K562 (cell line): ENCODE data around the gene TMEM120B. TPM values are rescaled to one million over a fixed set of nuclear protein-coding genes. Genes with fewer than 3 reads are reported as not detected.
"Not testable (repeated sequence)": the region's sequence is repeated elsewhere in the genome, so short reads cannot be mapped to it uniquely, and the experiment has no call there.

Source experiments
- ATAC-seq: fragments of 200-7000 bp; cut with Tn5 transposase; 3 replicates; pipeline ENCODE4 v1.9.1; 2020; ENCODE audit warnings: moderate library complexity
- BruUV-seq: library from RNA; stranded (reverse); fragments of 400-500 nt; replicated peaks from 2 replicates; lab custom pipeline; 2021; lab: Mats Ljungman, UMichigan
- CTCF ChIA-PET: fragments of 300-600 bp; formaldehyde crosslinking; extraction: SDS; loops from one replicate; lab custom pipeline; 2021; ENCODE audit warnings: low intra/inter-chr PET ratio; lab: Yijun Ruan, JAX
- POLR2A ChIA-PET: fragments of 300-600, 350-650 bp; sonication (Branson Sonifier 250); formaldehyde crosslinking; extraction: SDS; loops from one replicate; lab custom pipeline; 2021; ENCODE audit warnings: antibody characterized with exemption, inconsistent platforms; lab: Yijun Ruan, JAX
- DNase-seq, 4 experiments: peaks; one replicate each; pipeline versions ENCODE4 v3.0.0 to v3.0.0-alpha.2; 2011 to 2018; ENCODE audit warnings: low spot score in 3 of 4, mixed read lengths in 3 of 4; ENCODE audit errors: extremely low read depth in 1 of 4
- FAIRE-seq: peaks from 2 replicates; lab custom pipeline; 2011; peaks lifted over from hg19 to GRCh38; lab: Jason Lieb, UNC
- H2AFZ ChIP-seq: 2 replicates; pipeline ENCODE4 v1.6.0; 2011; ENCODE audit warnings: low read depth, low read length, control low read depth, inconsistent platforms
- H3K27ac ChIP-seq: fragments of 200-600 bp; 3 replicates; pipeline ENCODE4 v1.8.0; 2011; ENCODE audit warnings: low read depth, mild to moderate bottlenecking, control low read depth, inconsistent platforms, low read length, moderate library complexity, mixed read lengths; ENCODE audit errors: extremely low read depth
- H3K27me3 ChIP-seq, 2 experiments: fragments of 300-600 bp in 1 of 2; 2 replicates in 1 of 2; 3 replicates in 1 of 2; pipeline versions ENCODE4 v1.6.0 to v1.8.0; 2011; ENCODE audit warnings: inconsistent platforms in 2 of 2, low read length in 2 of 2, mild to moderate bottlenecking in 1 of 2, mixed read lengths in 1 of 2, moderate library complexity in 1 of 2; ENCODE audit not compliant: control insufficient read depth in 2 of 2, insufficient read depth in 2 of 2
- H3K36me3 ChIP-seq: fragments of 300-600 bp; 3 replicates; pipeline ENCODE4 v1.8.0; 2011; ENCODE audit warnings: mild to moderate bottlenecking, low read length, inconsistent platforms; ENCODE audit not compliant: control insufficient read depth, insufficient read depth
- H3K4me1 ChIP-seq, 2 experiments: fragments of 200-600 bp in 1 of 2; replicated peaks in 1 of 2; 2 replicates in 1 of 2; 3 replicates in 1 of 2; pipeline versions ENCODE4 v1.5.1 to v1.8.0; 2011; ENCODE audit warnings: inconsistent platforms in 2 of 2, low read length in 2 of 2, mild to moderate bottlenecking in 1 of 2, mixed read lengths in 1 of 2, moderate library complexity in 1 of 2; ENCODE audit not compliant: control insufficient read depth in 2 of 2, insufficient read depth in 2 of 2
- H3K4me2 ChIP-seq: 2 replicates; pipeline ENCODE4 v1.6.1; 2011; ENCODE audit warnings: low read length, control low read depth, inconsistent platforms, mixed read lengths; ENCODE audit not compliant: insufficient read depth
- H3K4me3 ChIP-seq: fragments of 200-600 bp; sonication (generic), shearing (Covaris generic); 2 replicates; pipeline ENCODE4 v1.5.1; 2016; ENCODE audit warnings: control low read depth, inconsistent platforms
- H3K79me2 ChIP-seq: fragments of 200-600 bp; 3 replicates; pipeline ENCODE4 v1.8.0; 2011; ENCODE audit warnings: low read length, inconsistent platforms; ENCODE audit not compliant: control insufficient read depth, insufficient read depth
- H3K9ac ChIP-seq, 2 experiments: 2 replicates each; pipeline versions ENCODE4 v1.6.0 to v1.6.1; 2011; ENCODE audit warnings: low read depth in 2 of 2, low read length in 2 of 2, control low read depth in 1 of 2, inconsistent platforms in 1 of 2, mild to moderate bottlenecking in 1 of 2, mixed read lengths in 1 of 2; ENCODE audit not compliant: insufficient read depth in 1 of 2
- H3K9me1 ChIP-seq: one replicate; pipeline ENCODE4 v1.6.0; 2011; ENCODE audit warnings: inconsistent platforms, mild to moderate bottlenecking, low read length, moderate library complexity; ENCODE audit not compliant: control insufficient read depth, insufficient read depth
- H3K9me3 ChIP-seq: replicated peaks from 2 replicates; pipeline ENCODE4 v1.5.1; 2011; ENCODE audit warnings: low read depth, low read length, inconsistent platforms; ENCODE audit not compliant: control insufficient read depth, insufficient read depth
- H4K20me1 ChIP-seq: replicated peaks from 2 replicates; pipeline ENCODE4 v1.6.1; 2011; ENCODE audit warnings: low read length, inconsistent platforms, mixed read lengths; ENCODE audit not compliant: control insufficient read depth, insufficient read depth
- CBFA2T2 ChIP-seq: fragments of 450-650 bp; conservative IDR thresholded peaks from 2 replicates; pipeline ENCODE4 v1.6.1; 2017; ENCODE audit warnings: mild to moderate bottlenecking
- CBFA2T3 ChIP-seq: fragments of 450-650 bp; IDR thresholded peaks from 2 replicates; pipeline ENCODE4 v1.6.1; 2017
- CEBPB ChIP-seq: fragments of 450-650 bp; IDR thresholded peaks from 2 replicates; pipeline ENCODE4 v1.6.1; 2016; ENCODE audit warnings: missing genetic modification characterization, missing compliant biosample characterization
- DPF2 ChIP-seq: fragments of 450-650 bp; IDR thresholded peaks from 2 replicates; pipeline ENCODE4 v1.6.1; 2016
- HDAC1 ChIP-seq, 2 experiments: fragments of 450-650 bp; IDR thresholded peaks; 2 replicates each; pipeline ENCODE4 v1.6.1; 2016 to 2017; ENCODE audit warnings: inconsistent platforms in 1 of 2, mild to moderate bottlenecking in 1 of 2, moderate library complexity in 1 of 2
- KDM1A ChIP-seq, 2 experiments: fragments of 450-650 bp; IDR thresholded peaks; 2 replicates each; pipeline ENCODE4 v1.6.1; 2016; ENCODE audit warnings: mild to moderate bottlenecking in 2 of 2
- NFE2 ChIP-seq: IDR thresholded peaks from 2 replicates; pipeline ENCODE4 v1.6.1; 2014; ENCODE audit warnings: antibody characterized with exemption, low read depth
- TRIM24 ChIP-seq, 2 experiments: fragments of 450-650 bp; IDR thresholded peaks; 2 replicates each; pipeline ENCODE4 v1.6.1; 2016
- WGBS: fragments of 100-300 bp; shearing (Covaris generic); methylation state at CpG from one replicate; pipeline ENCODE4 v1.1.6; 2016; ENCODE audit warnings: low coverage, mixed read lengths; ENCODE audit not compliant: insufficient coverage; ENCODE audit errors: missing lambda C conversion rate; 5-methylcytosine and 5-hydroxymethylcytosine counted together
- in situ Hi-C: fragments of 300-500 bp; cut with MboI; formaldehyde crosslinking; loops from 4 replicates; pipeline ENCODE4 v1.15.0; 2018; ENCODE audit warnings: inconsistent platforms, mixed read lengths
- intact Hi-C: fragments of 100-400 bp; cut with micrococcal nuclease; formaldehyde crosslinking; loops from 2 replicates; pipeline ENCODE4 v1.14.2; 2022
- polyA plus RNA-seq, 8 experiments: library from polyadenylated mRNA; depleted of rRNA in 4 of 8; stranded (reverse) in 5 of 8; unstranded in 3 of 8; fragments of >200 nt; fragmentation: Nextera tagmentation in 2 of 8; fragmentation: Illumina TruSeq in 1 of 8; extraction: Ambion mirVana in 2 of 8; extraction: Trizol in 1 of 8; gene quantifications; 2 replicates each; pipeline versions ENCODE4 v1.2.1 to v1.2.3, GENCODE V29; 2011 to 2014; ENCODE audit warnings: inconsistent platforms in 1 of 8, missing spikeins in 1 of 8
- total RNA-seq, 7 experiments: library from RNA; depleted of rRNA in 6 of 7; stranded (reverse); fragments of >200 nt in 6 of 7; fragmentation: Illumina TruSeq in 2 of 7; extraction: Trizol in 2 of 7; gene quantifications; 2 replicates each; pipeline versions ENCODE4 v1.2.1 to v1.2.3, GENCODE V29; 2011 to 2021; ENCODE audit warnings: low replicate concordance in 1 of 7
- TF ChIP-seq, protein P1 (sequence below): sonication (generic); formaldehyde crosslinking; IDR thresholded peaks from 2 replicates; pipeline ENCODE4 v1.8.1; 2023; ENCODE audit warnings: mild to moderate bottlenecking, missing genetic modification reagents

The TMEM120B gene
- total and polyA plus RNA-seq, 9 of the 15 experiments (the other 6 are each of a cell fraction or from before 2014, with no cell fraction given) = 1.7 to 18.6 (median 7.4) TPM

- intact Hi-C loops, in situ Hi-C loops, DNase-seq, H3K4me3 ChIP-seq, H3K27me3 ChIP-seq, FAIRE-seq, CTCF ChIA-PET, POLR2A ChIA-PET: not testable (repeated sequence)
- 64% methylated on average over 5 of the region's 5 CpGs for WGBS
- peak; percentile 82 for TF ChIP-seq CEBPB (tag)
- TF ChIP-seq KDM1A (IDR thresholded peaks at IDR 0.05) = peak; percentile 56 to 72; a peak in 3 of 4 replicates
- peak; percentile 73 for TF ChIP-seq CBFA2T3
- 0 out of 2 replicates have a peak, but pooled peaks have one; percentile 5 for TF ChIP-seq NFE2
- TF ChIP-seq HDAC1 (IDR thresholded peaks at IDR 0.05) = peak in 1 of 2 experiments; percentile 18; a peak in 1 of 4 replicates
- TF ChIP-seq DPF2 = 0 out of 2 replicates have a peak, but pooled peaks have one; percentile 44
- TF ChIP-seq, protein P1, sequence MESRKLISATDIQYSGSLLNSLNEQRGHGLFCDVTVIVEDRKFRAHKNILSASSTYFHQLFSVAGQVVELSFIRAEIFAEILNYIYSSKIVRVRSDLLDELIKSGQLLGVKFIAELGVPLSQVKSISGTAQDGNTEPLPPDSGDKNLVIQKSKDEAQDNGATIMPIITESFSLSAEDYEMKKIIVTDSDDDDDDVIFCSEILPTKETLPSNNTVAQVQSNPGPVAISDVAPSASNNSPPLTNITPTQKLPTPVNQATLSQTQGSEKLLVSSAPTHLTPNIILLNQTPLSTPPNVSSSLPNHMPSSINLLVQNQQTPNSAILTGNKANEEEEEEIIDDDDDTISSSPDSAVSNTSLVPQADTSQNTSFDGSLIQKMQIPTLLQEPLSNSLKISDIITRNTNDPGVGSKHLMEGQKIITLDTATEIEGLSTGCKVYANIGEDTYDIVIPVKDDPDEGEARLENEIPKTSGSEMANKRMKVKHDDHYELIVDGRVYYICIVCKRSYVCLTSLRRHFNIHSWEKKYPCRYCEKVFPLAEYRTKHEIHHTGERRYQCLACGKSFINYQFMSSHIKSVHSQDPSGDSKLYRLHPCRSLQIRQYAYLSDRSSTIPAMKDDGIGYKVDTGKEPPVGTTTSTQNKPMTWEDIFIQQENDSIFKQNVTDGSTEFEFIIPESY (CRISPR knock-in tag) = 0 out of 2 replicates have a peak, but pooled peaks have one; percentile 25
- 0 out of 4 replicates have a peak, but pooled peaks of 1 of the 2 experiments have one; percentile 20 for TF ChIP-seq TRIM24 (IDR thresholded peaks at IDR 0.05)
- TF ChIP-seq CBFA2T2 = peak; percentile 38; the same call in 1 of the 2 replicates
- TF ChIP-seq, all 486 proteins: peak for 9; not testable (repeated sequence) for 477
- not testable (repeated sequence) for H3K27ac ChIP-seq, ATAC-seq, H4K20me1 ChIP-seq, H3K9me3 ChIP-seq, H3K9ac ChIP-seq, H3K4me2 ChIP-seq, BruUV-seq, H3K9me1 ChIP-seq, H3K79me2 ChIP-seq, H2AFZ ChIP-seq
- H3K4me1 ChIP-seq = peaks cover 32 to 34% of the 10 kb centered on the region in 2 experiments
- peaks cover 28% of the 10 kb centered on the region for H3K36me3 ChIP-seq
Observed at GRCh38 chr12:121745545-121745944, 33.0 kb downstream of the TMEM120B start.
